ENCODE measurements around the gene INTS1.

- TF ChIP-seq EZH2 (IDR thresholded peaks at IDR 0.05) (no peak), POLR2AphosphoS5 (IDR thresholded peaks at IDR 0.05; ENCODE audit: borderline replicate concordance, low read depth, low read length) (no peak), FOXP2 (optimal IDR thresholded peaks at IDR 0.05; ENCODE audit: control extremely low read depth, extremely low read length, insufficient read depth) (no peak)
Measured at GRCh38 chr7:1531263-1531978, 27.2 kb upstream of the INTS1 start.
